ENCODE data around the gene KDM4B. TPM values are rescaled to one million over a fixed set of nuclear protein-coding genes. Genes with fewer than 3 reads are reported as not detected.

KDM4B gene
- total and polyA plus RNA-seq, 3 donors from 2014 or later = 33.3 to 72.7 (median 67.7) TPM

DNA sequence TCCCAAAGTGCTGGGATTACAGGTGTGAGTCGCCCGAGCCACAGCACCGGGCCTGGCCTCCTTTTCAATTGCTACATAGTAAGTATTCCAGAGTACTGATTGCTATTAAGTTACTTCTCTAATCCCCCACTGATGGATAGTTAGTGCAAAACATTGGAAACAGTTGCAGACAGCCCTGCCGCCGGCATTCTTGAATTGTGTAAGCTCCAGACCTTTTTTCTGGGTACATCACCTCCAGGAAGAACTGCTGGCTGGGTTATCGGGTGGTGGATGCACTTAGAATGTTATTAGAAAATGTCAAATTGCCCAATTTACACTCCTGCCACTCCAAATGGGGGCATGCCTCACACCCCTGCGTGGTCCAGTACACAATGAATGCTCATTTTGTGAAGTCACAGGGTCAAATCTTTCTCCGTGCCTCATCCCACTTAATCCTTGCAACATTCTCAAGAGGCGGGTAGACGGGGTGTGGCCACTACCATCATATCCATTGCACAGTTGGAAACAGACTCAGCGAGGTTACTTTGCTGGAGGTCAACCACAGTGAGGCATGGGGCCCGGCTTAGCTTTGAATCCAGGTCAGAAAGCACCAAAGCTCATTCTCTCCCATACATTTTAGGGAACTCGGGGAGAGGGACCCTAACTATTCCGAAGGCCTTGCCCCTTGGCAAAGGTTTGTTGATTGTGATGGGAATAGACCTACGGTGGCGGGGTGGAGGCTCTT, 1.0 kb upstream of the KDM4B start:
- Histone ChIP-seq H3K27ac (peak overlapping the region in 1 of 2 donors; percentile 38), H3K4me1 (peaks cover 27% of the 10 kb centered on the region), H3K4me3 (peak overlapping the region; percentile 17 to 31), H3K36me3 (ENCODE audit: low read depth, missing control alignments) (no peaks in the 10 kb centered on the region), H3K27me3 (no peaks in the 10 kb centered on the region), H3K9me3 (no peaks in the 10 kb centered on the region)
- intact Hi-C loops (cut with DNase I; ENCODE audit: low total_unique reads) = no loop called here
- no peak for TF ChIP-seq POLR2A (IDR thresholded peaks at IDR 0.05)
- TF ChIP-seq CTCF (IDR thresholded peaks at IDR 0.05) = no peak
- 42 to 46% methylated on average over 13 to 16 of the region's 16 CpGs for WGBS, 2 donors
- peak; percentile 69 for DNase-seq

DNA sequence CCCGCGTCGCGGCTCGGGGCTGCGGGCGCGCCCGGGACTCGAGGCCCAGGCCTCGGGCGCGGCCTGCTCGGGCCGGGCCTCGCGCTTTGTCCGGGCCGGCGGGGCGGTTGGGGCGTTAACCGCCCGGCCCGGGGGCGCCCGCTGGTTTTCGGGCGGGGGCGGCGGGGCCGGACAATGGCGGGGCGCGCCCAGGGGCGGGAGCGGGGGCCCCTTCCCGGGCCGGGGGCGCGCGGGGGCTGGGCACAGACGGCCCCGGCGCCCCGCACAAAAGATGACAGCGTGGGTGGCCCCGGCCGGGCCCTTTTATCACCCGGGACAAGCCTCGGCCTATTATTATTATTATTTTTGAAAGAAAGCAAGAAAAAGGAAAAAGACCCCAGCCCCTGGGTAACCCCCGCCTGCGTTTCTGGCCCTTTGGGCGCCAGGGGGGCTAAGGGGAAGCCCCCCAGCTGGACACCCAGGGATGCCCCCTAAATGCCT, 419 bp downstream of the KDM4B start:
- intact Hi-C loops (cut with DNase I; ENCODE audit: low total_unique reads) = no loop called here
- H3K27me3 ChIP-seq = no peaks in the 10 kb centered on the region
- TF ChIP-seq CTCF (IDR thresholded peaks at IDR 0.05) (no peak), POLR2A (IDR thresholded peaks at IDR 0.05) (no peak)
- H3K4me3 ChIP-seq = peak overlapping the region; percentile 68 to 70
- no peaks in the 10 kb centered on the region for H3K9me3 ChIP-seq
- no peaks in the 10 kb centered on the region for H3K36me3 ChIP-seq (ENCODE audit: low read depth, missing control alignments)
- H3K4me1 ChIP-seq = peaks cover 27% of the 10 kb centered on the region
- peak overlapping the region; percentile 2 to 75 for H3K27ac ChIP-seq
- DNase-seq = no peak
- WGBS, 2 donors = 0 to 2% methylated on average over 8 to 33 of the region's 54 CpGs

- WGBS, 2 donors = 4 to 5% methylated on average over 16 to 25 of the region's 25 CpGs
- peak overlapping the region; percentile 68 to 70 for H3K4me3 ChIP-seq
- H3K36me3 ChIP-seq (ENCODE audit: low read depth, missing control alignments) = no peaks in the 10 kb centered on the region
- H3K27me3 ChIP-seq = no peaks in the 10 kb centered on the region
- peak; percentile 41 for DNase-seq
- H3K27ac ChIP-seq = peak overlapping the region; percentile 2 to 75
- intact Hi-C loops (cut with DNase I; ENCODE audit: low total_unique reads) = no loop called here
- H3K4me1 ChIP-seq = peaks cover 27% of the 10 kb centered on the region
- no peaks in the 10 kb centered on the region for H3K9me3 ChIP-seq
- TF ChIP-seq CTCF (IDR thresholded peaks at IDR 0.05) = no peak
- TF ChIP-seq POLR2A (IDR thresholded peaks at IDR 0.05) = no peak
Observed at GRCh38 chr19:4969772-4970531, 1.0 kb downstream of the KDM4B start.

DNA sequence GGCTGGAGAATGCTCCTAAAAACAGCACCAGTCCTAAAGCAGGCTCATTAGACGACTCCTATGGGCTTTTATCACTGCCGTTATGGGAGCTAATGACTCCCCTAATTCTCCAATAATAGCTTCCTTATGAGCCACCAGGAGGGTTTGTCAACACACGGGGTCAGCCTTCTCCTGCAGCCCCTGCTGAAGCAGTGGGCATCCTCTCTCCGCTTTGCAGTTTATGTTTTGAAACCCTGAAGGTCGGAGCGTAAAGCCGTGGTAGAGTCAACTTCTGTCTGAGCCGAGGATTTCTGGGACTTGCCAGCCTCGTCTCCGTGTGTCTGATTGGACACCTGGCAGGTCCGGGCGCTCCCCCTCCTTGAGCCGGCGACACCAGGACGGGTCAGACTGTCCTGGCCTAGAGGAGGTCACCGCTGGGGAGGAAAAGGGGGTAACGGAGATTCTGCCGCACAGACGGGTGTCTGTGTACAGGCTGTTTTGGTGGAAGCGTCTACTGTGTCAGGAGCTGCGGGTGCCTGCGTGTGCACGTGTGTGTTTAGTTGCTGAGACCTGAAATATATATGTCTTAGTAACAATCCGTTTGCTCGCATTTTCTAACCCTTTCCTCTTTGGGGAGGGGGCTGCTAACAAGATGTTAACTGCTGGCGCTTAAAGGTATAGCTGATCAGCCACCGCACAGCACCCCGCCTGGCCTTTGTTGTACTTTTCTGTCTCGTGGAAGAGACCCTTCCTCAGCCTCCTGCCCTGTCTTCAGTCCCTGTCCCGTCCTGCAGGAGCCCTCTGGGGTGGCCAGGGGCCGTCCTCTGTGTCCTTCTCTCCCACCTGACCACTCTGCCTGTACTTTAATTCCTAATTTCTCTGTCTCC, 1.9 kb downstream of the KDM4B start:
- 14 to 17% methylated on average over 15 to 31 of the region's 31 CpGs for WGBS, 2 donors
- intact Hi-C loops (cut with DNase I; ENCODE audit: low total_unique reads) = no loop called here
- no peaks in the 10 kb centered on the region for H3K36me3 ChIP-seq (ENCODE audit: low read depth, missing control alignments)
- peak; percentile 57 for DNase-seq
- H3K4me1 ChIP-seq = peaks cover 29% of the 10 kb centered on the region
- peak overlapping the region; percentile 31 to 75 for H3K27ac ChIP-seq
- H3K27me3 ChIP-seq = no peaks in the 10 kb centered on the region
- H3K4me3 ChIP-seq = peak overlapping the region; percentile 68 to 70
- H3K9me3 ChIP-seq = no peaks in the 10 kb centered on the region
- no peak for TF ChIP-seq POLR2A (IDR thresholded peaks at IDR 0.05)
- no peak for TF ChIP-seq CTCF (IDR thresholded peaks at IDR 0.05)
